Keratinocyte (primary cell): ENCODE data around the gene EGFL8.

Experiments
- CTCF ChIP-seq, 3 experiments: IDR thresholded peaks in 1 of 3; conservative IDR thresholded peaks in 1 of 3; optimal IDR thresholded peaks in 1 of 3; 2 replicates in 2 of 3; 3 replicates in 1 of 3; pipeline versions ENCODE3 to v1.5.1; 2011; ENCODE audit warnings: low read length in 3 of 3, mild to moderate bottlenecking in 3 of 3, moderate library complexity in 2 of 3, control low read depth in 1 of 3, inconsistent platforms in 1 of 3; ENCODE audit not compliant: insufficient read depth in 2 of 3; ENCODE audit errors: extremely low read depth in 1 of 3
- EZH2 ChIP-seq: IDR thresholded peaks from one replicate; pipeline ENCODE4 v1.6.1; 2012; ENCODE audit warnings: inconsistent platforms, mild to moderate bottlenecking, low read length, moderate library complexity

GRCh38 chr6:32204268-32204715 is 39.9 kb downstream of the EGFL8 start:
- TF ChIP-seq CTCF (optimal IDR thresholded peaks at IDR 0.05 in 1 of 3, IDR thresholded peaks at IDR 0.05 in 1 of 3, conservative IDR thresholded peaks at IDR 0.05 in 1 of 3; ENCODE audit: extremely low read depth in 1 of 3, insufficient read depth in 2 of 3, low read length in 3 of 3) = no peak
- no peak for TF ChIP-seq EZH2
